ENCODE data around the gene TRPC4. TPM values are rescaled to one million over a fixed set of nuclear protein-coding genes. Genes with fewer than 3 reads are reported as not detected.

TRPC4 gene
- total RNA-seq, 1 donor from 2014 or later: 2.5 TPM

DNA sequence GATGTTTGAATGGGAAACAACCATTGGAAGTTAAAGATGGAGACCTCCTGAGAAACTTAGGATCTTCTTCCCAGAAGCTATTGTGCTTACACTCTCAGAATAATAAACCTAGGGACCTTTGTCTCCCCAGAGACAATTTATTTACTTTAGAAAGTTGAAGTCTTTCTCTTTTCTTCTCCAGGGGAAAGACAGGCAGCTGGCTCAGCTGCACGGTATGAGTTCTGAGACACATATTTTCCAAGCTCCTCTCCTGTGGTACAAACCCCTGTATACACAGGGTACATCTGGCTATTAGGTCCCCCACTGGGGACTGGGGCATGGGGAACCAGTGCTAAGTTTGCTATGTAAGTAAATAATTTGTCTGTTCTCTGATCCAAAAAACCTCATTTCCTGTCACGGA lies 203.5 kb downstream of the TRPC4 start:
- H3K27me3 Mint-ChIP-seq (ENCODE audit: low read depth): no peaks in the 10 kb centered on the region
- peaks cover 3% of the 10 kb centered on the region for H3K9me3 Mint-ChIP-seq
- H3K4me1 Mint-ChIP-seq: peaks cover 15% of the 10 kb centered on the region
- H3K4me3 Mint-ChIP-seq: no peak overlapping the region
- no peaks in the 10 kb centered on the region for H3K36me3 Mint-ChIP-seq (ENCODE audit: low read depth)
- TF ChIP-seq, protein P1, sequence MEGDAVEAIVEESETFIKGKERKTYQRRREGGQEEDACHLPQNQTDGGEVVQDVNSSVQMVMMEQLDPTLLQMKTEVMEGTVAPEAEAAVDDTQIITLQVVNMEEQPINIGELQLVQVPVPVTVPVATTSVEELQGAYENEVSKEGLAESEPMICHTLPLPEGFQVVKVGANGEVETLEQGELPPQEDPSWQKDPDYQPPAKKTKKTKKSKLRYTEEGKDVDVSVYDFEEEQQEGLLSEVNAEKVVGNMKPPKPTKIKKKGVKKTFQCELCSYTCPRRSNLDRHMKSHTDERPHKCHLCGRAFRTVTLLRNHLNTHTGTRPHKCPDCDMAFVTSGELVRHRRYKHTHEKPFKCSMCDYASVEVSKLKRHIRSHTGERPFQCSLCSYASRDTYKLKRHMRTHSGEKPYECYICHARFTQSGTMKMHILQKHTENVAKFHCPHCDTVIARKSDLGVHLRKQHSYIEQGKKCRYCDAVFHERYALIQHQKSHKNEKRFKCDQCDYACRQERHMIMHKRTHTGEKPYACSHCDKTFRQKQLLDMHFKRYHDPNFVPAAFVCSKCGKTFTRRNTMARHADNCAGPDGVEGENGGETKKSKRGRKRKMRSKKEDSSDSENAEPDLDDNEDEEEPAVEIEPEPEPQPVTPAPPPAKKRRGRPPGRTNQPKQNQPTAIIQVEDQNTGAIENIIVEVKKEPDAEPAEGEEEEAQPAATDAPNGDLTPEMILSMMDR (conservative IDR thresholded peaks at IDR 0.05): no peak
- H3K27ac Mint-ChIP-seq (ENCODE audit: unreplicated experiment): no peak overlapping the region
- DNase-seq (ENCODE audit: low read depth, low spot score): no peak

DNA sequence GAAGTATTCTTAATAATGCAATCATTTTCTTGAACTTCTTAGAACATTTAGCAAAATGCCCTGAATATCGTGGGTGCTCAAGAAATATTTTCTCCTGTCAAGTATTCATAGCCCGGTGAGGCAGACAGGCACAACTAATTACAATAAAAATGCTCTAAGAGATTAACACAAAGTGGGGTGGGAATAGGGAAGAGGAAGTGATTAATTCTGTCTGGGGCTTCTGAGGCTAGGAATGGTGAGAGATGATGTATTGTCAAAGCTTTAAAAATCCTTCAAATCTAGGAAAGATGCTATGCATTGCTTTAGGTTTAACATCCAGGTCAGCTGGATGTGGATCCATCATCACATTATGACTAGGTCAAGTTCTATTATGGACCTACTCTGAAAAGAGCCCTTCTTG lies 204.2 kb downstream of the TRPC4 start:
- H3K4me1 Mint-ChIP-seq: peaks cover 15% of the 10 kb centered on the region
- DNase-seq (ENCODE audit: low read depth, low spot score): no peak
- H3K9me3 Mint-ChIP-seq: no peaks in the 10 kb centered on the region
- no peak overlapping the region for H3K27ac Mint-ChIP-seq (ENCODE audit: unreplicated experiment)
- no peaks in the 10 kb centered on the region for H3K27me3 Mint-ChIP-seq (ENCODE audit: low read depth)
- TF ChIP-seq, protein P1 (conservative IDR thresholded peaks at IDR 0.05): no peak
- no peak overlapping the region for H3K4me3 Mint-ChIP-seq
- H3K36me3 Mint-ChIP-seq (ENCODE audit: low read depth): no peaks in the 10 kb centered on the region

DNA sequence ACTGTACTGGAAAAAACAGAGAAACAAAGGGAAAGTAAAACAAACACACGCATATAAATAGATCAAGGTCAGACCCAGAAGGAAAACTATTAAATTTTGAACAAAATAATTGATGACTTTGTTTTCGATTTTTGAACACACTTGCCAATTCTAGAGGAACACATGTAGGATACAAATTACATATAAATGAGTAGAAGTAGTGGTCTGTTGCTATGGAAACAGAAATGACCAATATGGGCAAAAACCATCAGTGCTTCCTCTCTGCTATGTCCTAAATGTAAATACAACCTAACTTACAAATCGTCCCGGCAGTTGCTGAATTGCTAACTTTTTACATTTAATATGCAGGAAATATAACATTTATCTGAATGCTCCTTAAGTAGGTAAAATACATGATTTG lies 205.8 kb downstream of the TRPC4 start:
- Mint-ChIP-seq H3K9me3 (no peaks in the 10 kb centered on the region), H3K27me3 (ENCODE audit: low read depth) (no peaks in the 10 kb centered on the region), H3K36me3 (ENCODE audit: low read depth) (no peaks in the 10 kb centered on the region), H3K4me3 (no peak overlapping the region), H3K27ac (ENCODE audit: unreplicated experiment) (no peak overlapping the region), H3K4me1 (peaks cover 15% of the 10 kb centered on the region)
- DNase-seq (ENCODE audit: low read depth, low spot score): no peak
- TF ChIP-seq, protein P1 (conservative IDR thresholded peaks at IDR 0.05): no peak

DNA sequence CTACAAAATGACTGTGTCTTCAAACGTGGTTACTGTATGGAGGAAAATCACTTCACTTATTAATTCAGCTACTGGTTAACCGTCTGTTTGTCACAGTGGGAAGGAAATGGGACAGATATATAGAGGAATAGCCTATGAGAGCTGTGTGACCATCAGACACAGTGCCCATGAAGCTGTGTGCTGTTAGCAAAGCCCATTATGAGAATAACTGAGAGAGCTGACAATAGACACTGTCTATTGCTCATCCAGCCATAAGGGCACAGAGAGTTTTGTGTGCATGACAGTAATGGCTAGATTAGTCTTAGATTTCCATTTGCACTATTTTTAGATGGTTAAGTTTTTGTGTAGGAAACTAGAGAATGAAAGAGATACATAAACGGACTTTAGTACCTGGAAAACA lies 206.9 kb downstream of the TRPC4 start:
- H3K27me3 Mint-ChIP-seq (ENCODE audit: low read depth): no peaks in the 10 kb centered on the region
- peaks cover 15% of the 10 kb centered on the region for H3K4me1 Mint-ChIP-seq
- no peak overlapping the region for H3K27ac Mint-ChIP-seq (ENCODE audit: unreplicated experiment)
- no peaks in the 10 kb centered on the region for H3K9me3 Mint-ChIP-seq
- TF ChIP-seq, protein P1 (conservative IDR thresholded peaks at IDR 0.05): no peak
- no peak overlapping the region for H3K4me3 Mint-ChIP-seq
- no peak for DNase-seq (ENCODE audit: low read depth, low spot score)
- no peaks in the 10 kb centered on the region for H3K36me3 Mint-ChIP-seq (ENCODE audit: low read depth)

DNA sequence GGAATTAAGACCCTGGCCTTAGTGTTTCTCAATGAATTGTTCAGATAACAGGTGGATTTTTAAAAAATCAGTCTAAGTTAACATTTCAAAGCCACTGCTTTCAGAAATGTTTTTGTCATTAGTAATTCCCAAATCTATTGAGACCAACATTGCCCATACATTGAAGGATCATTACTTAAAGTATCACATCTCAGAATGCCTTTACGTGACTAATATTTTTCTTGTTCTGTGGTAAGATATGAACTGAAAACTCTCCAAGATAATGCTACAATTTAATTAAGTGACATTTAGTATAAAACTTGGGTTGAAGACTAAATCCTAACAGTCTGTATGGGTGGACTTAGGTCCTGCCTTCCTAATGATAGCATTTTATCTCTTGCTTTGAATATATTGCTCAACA lies 211.6 kb downstream of the TRPC4 start:
- no peak overlapping the region for H3K4me3 Mint-ChIP-seq
- peaks cover 2% of the 10 kb centered on the region for H3K9me3 Mint-ChIP-seq
- DNase-seq (ENCODE audit: low read depth, low spot score): no peak
- no peaks in the 10 kb centered on the region for H3K36me3 Mint-ChIP-seq (ENCODE audit: low read depth)
- no peak overlapping the region for H3K27ac Mint-ChIP-seq (ENCODE audit: unreplicated experiment)
- TF ChIP-seq, protein P1 (conservative IDR thresholded peaks at IDR 0.05): no peak
- H3K4me1 Mint-ChIP-seq: no peaks in the 10 kb centered on the region
- H3K27me3 Mint-ChIP-seq (ENCODE audit: low read depth): no peaks in the 10 kb centered on the region

DNA sequence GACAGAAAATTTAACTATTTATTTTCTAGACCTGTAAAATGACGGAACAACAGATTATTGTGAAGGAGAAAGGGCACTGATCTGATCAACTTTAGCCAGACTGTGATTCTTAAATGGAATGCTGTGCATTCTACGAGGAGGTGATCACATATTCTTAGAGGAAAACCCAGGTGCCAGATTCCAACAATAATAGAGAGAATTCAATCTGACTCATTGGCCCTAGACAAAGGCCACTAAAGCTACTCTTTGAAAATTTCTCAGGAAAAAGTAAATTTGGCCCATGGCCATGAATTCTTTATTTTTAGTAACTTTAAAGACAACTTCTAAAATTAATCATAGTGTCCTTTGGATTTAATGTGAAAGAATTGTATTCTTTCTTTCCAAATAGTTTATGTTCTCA lies 212.4 kb downstream of the TRPC4 start:
- no peak for DNase-seq (ENCODE audit: low read depth, low spot score)
- Mint-ChIP-seq H3K9me3 (peaks cover 2% of the 10 kb centered on the region), H3K27me3 (ENCODE audit: low read depth) (no peaks in the 10 kb centered on the region)

More for the DNA sequence above, 212.4 kb downstream of the TRPC4 start:
- Mint-ChIP-seq H3K27ac (ENCODE audit: unreplicated experiment) (no peak overlapping the region), H3K4me3 (no peak overlapping the region), H3K4me1 (peaks cover 4% of the 10 kb centered on the region), H3K36me3 (ENCODE audit: low read depth) (no peaks in the 10 kb centered on the region)
- TF ChIP-seq, protein P1 (conservative IDR thresholded peaks at IDR 0.05): no peak
